ENCODE results near the gene MAOB.

MAOB gene

GRCh38 chrX:43716696-43717095 lies 165.6 kb downstream of the MAOB start:
- no peak overlapping the region for H3K4me3 ChIP-seq (ENCODE audit: low read depth, low read length)
- no peak overlapping the region for H3K27ac ChIP-seq
- no peaks in the 10 kb centered on the region for H3K9me3 ChIP-seq (ENCODE audit: control insufficient read depth, low read length)
- no peak for TF ChIP-seq CTCF (IDR thresholded peaks at IDR 0.05)
- no peaks in the 10 kb centered on the region for H3K27me3 ChIP-seq (ENCODE audit: control insufficient read depth, insufficient read depth, low read length)
- H3K79me2 ChIP-seq = no peaks in the 10 kb centered on the region
- no peaks in the 10 kb centered on the region for H3K4me1 ChIP-seq
- no peaks in the 10 kb centered on the region for H3K36me3 ChIP-seq (ENCODE audit: control insufficient read depth, insufficient read depth, low read length)
- no peak overlapping the region for H3K9ac ChIP-seq
- H2AFZ ChIP-seq = no peak overlapping the region
- no peak overlapping the region for H3K4me2 ChIP-seq (ENCODE audit: low read length)
